ENCODE data around the gene CYP2W1. TPM values are rescaled to one million over a fixed set of nuclear protein-coding genes. Genes with fewer than 3 reads are reported as not detected.

The CYP2W1 gene
- total and polyA plus RNA-seq, 8 donors = 6.2 to 16.9 (median 9.0) TPM; not detected in 2

DNA sequence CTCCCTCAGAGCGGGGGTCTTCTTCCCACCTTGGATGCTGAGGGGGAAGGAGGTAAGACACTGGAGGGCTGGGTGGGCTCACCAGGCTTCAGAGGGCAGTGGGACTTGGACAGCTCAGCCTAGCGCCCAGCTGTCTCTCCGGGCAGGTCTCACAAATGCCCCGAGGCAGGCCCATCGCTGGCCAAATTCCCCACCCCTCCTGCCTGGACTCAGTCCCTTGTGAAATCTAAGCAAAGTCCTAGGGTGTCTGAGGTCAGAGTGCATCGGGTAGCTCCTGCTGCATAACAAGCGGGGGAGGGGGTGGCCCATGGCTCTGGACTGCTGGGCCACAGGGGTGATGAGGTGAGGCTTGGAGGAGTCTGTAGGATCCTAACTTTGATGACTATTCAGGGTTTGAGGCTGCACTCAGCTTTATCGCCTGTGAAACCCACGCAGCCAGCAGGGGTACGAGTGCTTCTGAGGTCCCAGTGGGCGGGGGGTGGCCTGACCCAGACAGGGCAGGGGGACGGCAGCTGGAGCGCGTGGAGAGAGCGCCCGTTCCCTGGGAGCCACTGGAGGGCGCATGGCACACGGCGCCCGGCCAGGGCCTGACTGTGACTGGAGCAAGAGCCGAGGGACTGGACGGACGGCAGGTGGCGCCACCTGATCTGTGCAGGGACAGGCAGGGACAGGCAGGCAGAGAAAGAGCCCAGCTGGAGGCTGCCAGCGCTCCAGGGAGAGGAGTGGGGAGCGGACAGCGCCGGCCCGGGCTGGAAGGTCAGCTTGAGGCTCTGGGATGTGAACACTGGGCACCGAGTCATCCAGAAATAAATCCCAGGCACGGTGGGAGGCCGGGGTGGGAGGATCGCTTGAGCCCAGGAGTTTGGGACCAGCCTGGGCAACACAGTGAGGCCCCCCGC, 10.0 kb downstream of the CYP2W1 start:
- ATAC-seq = peak; percentile 99
- H3K4me3 ChIP-seq = no peak overlapping the region
- intact Hi-C loops (cut with DNase I) = no loop called here
- H3K27ac ChIP-seq = no peak overlapping the region
- TF ChIP-seq, protein P1, sequence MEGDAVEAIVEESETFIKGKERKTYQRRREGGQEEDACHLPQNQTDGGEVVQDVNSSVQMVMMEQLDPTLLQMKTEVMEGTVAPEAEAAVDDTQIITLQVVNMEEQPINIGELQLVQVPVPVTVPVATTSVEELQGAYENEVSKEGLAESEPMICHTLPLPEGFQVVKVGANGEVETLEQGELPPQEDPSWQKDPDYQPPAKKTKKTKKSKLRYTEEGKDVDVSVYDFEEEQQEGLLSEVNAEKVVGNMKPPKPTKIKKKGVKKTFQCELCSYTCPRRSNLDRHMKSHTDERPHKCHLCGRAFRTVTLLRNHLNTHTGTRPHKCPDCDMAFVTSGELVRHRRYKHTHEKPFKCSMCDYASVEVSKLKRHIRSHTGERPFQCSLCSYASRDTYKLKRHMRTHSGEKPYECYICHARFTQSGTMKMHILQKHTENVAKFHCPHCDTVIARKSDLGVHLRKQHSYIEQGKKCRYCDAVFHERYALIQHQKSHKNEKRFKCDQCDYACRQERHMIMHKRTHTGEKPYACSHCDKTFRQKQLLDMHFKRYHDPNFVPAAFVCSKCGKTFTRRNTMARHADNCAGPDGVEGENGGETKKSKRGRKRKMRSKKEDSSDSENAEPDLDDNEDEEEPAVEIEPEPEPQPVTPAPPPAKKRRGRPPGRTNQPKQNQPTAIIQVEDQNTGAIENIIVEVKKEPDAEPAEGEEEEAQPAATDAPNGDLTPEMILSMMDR (IDR thresholded peaks at IDR 0.05) = peak; percentile 98
- peaks cover 0 to 43% of the 10 kb centered on the region in 2 donors for H3K27me3 ChIP-seq
- peak; percentile 94 to 100 (median 98) for DNase-seq
- peaks cover 0 to 21% of the 10 kb centered on the region in 2 donors for H3K36me3 ChIP-seq
- peaks cover 0 to 9% of the 10 kb centered on the region in 2 donors for H3K4me1 ChIP-seq
- H3K9me3 ChIP-seq = no peaks in the 10 kb centered on the region

DNA sequence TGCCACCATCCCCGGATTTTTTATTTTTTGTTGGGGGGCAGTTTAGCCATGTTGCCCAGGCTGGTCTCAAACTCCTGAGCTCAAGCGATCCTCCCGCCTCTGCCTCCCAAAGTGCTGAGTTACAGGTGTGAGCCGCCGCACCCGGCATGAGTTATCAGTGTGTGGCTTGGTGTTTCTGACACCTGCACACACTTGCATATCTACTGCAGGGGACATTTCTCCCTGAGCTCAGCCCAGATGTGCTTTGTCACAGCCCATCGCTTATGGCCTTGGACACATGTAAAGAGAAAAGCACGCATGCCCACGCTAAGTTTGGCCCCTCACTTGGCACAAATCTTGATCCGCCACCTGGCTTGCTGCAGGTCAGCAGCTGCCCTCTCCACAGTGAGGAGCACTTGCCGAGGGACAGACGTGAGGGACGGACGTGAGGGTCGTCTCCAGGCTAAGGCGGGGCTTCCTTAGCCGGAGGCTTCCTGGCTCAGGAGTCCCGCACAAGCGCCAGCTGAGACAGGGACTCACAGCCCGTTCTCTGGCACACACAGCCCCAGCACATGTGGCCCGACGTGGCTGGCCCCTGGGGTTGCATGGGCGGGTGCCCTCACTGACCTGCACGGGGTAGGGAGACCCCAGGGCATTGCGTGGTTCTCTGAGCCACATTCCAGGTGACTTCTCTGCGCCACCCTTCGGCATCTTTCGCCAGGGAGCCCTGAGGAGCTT, 11.8 kb downstream of the CYP2W1 start:
- H3K4me1 ChIP-seq = peaks cover 0 to 9% of the 10 kb centered on the region in 2 donors
- no peak for ATAC-seq
- no peak overlapping the region for H3K4me3 ChIP-seq
- peaks cover 0 to 26% of the 10 kb centered on the region in 2 donors for H3K27me3 ChIP-seq
- H3K27ac ChIP-seq = no peak overlapping the region
- no peaks in the 10 kb centered on the region for H3K9me3 ChIP-seq
- TF ChIP-seq, protein P1 (IDR thresholded peaks at IDR 0.05) = no peak
- DNase-seq = no peak
- intact Hi-C loops (cut with DNase I) = loop anchor here in 1 of 2 donors (2.0 kb wide), 1 partner anchor 70 kb away; no protein-coding TSS in a partner anchor
- peaks cover 0 to 27% of the 10 kb centered on the region in 2 donors for H3K36me3 ChIP-seq

DNA sequence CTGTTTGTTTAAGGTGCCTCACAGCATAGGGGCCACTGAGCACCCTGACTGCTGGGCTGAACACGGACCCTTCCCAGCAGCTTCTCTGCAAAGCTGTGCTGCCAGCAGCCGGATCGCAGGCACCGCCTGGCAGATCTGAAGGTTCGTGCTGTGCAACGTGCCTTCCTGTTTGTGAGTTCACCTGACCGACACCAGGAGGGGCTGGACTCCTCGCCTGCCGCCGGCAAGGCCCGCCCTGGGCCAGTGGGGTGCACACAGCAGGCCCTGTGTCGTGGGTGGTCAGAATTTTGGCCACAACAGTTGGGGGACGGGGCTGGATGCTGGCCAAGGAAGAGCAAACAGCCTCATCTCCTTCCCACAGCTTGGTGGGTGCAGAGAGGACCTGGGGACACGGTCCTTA, 12.6 kb downstream of the CYP2W1 start:
- no peak for DNase-seq
- H3K4me1 ChIP-seq = peaks cover 0 to 9% of the 10 kb centered on the region in 2 donors
- peaks cover 0 to 22% of the 10 kb centered on the region in 2 donors for H3K27me3 ChIP-seq
- TF ChIP-seq, protein P1 (IDR thresholded peaks at IDR 0.05) = no peak
- H3K27ac ChIP-seq = no peak overlapping the region
- no peak overlapping the region for H3K4me3 ChIP-seq
- H3K36me3 ChIP-seq = peaks cover 0 to 32% of the 10 kb centered on the region in 2 donors
- no peaks in the 10 kb centered on the region for H3K9me3 ChIP-seq
- intact Hi-C loops (cut with DNase I) = loop anchor here in 1 of 2 donors (2.0 kb wide), 1 partner anchor 69 kb away; no protein-coding TSS in a partner anchor
- no peak for ATAC-seq

DNA sequence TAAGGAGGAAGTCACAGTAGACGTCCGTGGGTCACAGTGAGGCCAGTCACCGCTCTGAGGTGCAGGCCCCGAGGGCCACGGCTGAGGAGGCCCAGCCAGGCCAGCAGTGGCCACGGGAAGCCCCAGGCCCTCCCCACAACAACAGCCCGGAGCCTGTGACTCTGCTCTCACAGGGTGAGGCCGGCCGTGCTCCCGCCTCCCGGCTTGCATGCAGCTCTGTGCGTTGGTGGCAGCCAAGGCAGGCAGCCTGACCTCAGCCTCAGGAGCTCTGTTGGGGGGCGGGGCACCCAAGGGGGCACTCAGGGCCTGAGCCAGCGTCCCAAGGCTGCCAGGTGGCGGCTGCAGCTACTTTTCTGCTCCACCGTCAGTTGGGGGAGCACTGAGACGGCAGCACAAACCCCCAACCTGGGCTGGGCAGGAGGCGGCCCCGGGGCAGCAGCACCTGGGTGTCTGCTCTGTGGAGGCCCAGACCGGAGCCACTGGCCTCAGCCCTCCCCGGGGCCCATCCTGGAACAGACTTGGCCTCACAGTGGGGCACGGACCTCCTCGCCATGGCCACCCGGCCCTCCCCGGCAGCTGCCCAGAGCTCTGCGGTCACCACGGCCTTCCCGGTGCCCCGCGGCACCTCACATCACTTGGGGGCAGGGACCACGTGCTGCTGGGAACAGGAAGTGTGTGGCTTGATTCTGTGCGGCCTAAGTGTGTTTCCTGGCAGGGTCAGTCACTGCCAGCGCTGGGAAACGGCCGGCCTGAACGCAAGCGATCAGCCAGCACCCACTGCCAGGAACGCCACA, 13.3 kb downstream of the CYP2W1 start:
- H3K9me3 ChIP-seq = no peaks in the 10 kb centered on the region
- no peak overlapping the region for H3K27ac ChIP-seq
- H3K4me3 ChIP-seq = no peak overlapping the region
- H3K27me3 ChIP-seq = peaks cover 0 to 15% of the 10 kb centered on the region in 2 donors
- intact Hi-C loops (cut with DNase I) = no loop called here
- DNase-seq (peak in 1 of 4 donors; percentile 72), ATAC-seq (no peak)
- H3K36me3 ChIP-seq = peaks cover 0 to 32% of the 10 kb centered on the region in 2 donors
- TF ChIP-seq, protein P1 (IDR thresholded peaks at IDR 0.05) = no peak
- H3K4me1 ChIP-seq = peaks cover 0 to 9% of the 10 kb centered on the region in 2 donors

All from left lung (tissue), 10 donors.